GM10266 (cell line): ENCODE measurements around the gene PNPLA7.
A peak's percentile ranks its signal among the peaks of the same experiment; 100 is the strongest.

Experiments
- DNase-seq: peaks from one replicate; pipeline ENCODE4 v3.0.0; 2012; ENCODE audit errors: extremely low spot score
- TF ChIP-seq, protein P1 (sequence below): IDR thresholded peaks from 2 replicates; pipeline ENCODE4 v1.5.1; 2012; ENCODE audit warnings: mild to moderate bottlenecking, low read depth; ENCODE audit not compliant: control insufficient read depth, insufficient read depth; ENCODE audit errors: missing control alignments

The PNPLA7 gene

DNA sequence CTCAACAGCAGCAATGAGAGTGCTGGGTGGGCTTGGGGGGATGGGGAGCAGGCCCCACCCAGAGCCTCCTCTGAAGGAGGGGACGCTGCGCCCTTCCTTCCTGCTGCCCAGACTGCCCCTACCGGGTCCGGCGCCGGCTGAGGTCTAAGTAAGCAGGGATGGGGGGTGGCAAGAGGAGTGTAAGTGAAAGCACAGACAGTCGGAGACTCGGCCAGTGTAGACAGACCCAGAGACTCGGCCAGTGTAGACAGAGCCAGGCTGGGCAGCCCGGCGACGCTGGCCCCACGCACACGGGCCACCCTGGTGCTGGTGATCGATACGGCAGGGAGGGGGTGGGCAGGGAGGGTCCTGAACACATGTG lies 101.6 kb downstream of the PNPLA7 start:
- TF ChIP-seq, protein P1, sequence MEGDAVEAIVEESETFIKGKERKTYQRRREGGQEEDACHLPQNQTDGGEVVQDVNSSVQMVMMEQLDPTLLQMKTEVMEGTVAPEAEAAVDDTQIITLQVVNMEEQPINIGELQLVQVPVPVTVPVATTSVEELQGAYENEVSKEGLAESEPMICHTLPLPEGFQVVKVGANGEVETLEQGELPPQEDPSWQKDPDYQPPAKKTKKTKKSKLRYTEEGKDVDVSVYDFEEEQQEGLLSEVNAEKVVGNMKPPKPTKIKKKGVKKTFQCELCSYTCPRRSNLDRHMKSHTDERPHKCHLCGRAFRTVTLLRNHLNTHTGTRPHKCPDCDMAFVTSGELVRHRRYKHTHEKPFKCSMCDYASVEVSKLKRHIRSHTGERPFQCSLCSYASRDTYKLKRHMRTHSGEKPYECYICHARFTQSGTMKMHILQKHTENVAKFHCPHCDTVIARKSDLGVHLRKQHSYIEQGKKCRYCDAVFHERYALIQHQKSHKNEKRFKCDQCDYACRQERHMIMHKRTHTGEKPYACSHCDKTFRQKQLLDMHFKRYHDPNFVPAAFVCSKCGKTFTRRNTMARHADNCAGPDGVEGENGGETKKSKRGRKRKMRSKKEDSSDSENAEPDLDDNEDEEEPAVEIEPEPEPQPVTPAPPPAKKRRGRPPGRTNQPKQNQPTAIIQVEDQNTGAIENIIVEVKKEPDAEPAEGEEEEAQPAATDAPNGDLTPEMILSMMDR = no peak
- DNase-seq = no peak

DNA sequence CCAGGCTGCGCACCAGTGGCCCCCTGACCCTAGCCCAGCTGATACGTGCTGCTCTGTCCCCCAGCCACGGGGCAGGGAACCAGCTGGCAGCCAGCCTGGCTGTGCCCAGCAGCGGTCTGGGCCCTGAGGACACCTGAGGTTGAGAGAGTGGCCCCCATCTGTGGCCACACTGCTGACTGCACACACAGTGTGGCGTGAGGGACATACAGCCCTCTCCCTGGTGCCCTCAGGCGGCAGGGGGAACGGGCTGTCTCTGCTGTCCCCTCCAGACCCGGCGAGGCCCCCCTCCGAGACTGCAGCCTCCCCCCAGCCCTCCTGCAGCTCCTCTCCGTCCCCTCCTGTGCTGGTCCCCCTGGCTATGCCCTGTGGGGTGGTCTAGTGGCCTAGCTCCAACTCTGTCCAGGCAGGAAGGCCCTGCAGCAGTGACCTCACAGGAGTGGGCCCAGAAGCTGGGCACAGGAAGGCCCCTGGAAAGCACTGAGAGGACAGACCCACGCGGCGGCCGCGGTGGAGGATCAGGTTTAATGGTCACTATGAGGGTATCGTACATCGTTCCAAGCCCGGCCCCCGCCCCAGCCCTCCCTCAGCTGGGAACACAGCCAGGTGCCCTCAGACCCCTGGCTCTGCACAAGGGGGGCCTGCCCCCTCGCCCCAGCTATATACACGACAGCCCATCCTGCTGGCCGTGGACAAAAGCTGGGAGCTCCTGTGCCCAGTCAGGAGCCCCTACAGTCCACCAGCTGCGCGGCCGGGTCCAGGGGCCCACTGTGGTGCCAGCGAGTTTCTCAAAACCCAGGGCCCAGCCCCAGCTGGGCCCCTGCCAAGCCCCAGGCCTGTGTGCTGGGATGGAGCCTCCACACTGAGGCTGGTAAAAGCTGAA lies 102.2 kb downstream of the PNPLA7 start:
- no peak for DNase-seq
- TF ChIP-seq, protein P1 = no peak

DNA sequence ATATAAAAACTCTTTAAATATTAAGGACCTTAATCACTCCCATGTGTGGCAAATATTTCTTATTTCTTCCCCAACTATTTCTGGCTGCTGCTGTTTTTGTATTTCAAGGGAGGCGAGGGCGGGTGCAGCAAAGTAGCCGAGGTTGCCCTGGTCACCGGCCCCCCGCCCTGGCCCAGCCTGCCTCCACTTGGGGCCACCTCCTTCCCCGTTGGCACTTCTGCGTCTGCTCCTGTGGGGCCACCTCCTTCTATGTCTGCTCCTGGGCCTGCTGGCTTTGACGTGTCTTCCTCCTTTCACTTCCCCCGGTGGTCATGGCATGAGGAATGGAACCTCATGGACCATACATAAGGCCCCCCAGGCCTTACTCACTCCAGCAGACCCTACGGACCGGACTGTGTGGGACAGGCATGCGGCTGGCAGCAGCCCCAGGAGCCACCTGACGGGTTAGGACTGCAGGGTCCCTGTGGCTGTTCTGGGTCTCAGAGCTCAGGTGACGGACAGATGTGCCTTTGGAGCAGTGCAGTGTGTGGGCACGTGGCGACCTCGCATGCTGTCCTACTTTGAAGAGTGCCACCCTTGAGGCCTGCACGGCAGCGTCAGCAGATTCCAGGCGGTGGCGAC lies 103.2 kb downstream of the PNPLA7 start:
- no peak for DNase-seq

DNA sequence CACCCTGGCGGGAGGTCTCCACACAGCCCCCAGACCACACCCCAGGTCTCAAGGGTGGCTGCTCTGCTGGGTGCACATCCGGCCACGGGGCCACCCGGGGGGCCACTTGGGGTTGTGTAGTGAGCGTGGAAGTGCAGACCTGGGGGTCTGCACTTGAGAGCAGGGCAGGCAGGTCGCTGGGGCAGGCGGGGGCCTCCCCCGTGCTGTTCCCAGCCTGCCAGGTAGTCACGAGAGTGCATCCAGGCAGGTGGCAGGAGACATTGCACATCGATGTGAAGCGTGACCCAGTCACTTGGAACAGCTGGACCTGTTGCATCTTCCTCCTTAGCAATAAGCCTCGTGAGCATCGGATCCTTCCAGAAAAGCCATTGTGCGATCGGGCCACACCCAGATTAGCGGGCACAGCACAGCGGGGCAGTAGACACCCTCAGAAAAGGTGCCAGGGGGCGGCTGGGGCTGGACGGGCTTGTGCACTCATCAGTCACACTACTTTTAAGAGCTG lies 104.2 kb downstream of the PNPLA7 start:
- no peak for DNase-seq

More for the DNA sequence above, 103.2 kb downstream of the PNPLA7 start:
- TF ChIP-seq, protein P1 = no peak

DNA sequence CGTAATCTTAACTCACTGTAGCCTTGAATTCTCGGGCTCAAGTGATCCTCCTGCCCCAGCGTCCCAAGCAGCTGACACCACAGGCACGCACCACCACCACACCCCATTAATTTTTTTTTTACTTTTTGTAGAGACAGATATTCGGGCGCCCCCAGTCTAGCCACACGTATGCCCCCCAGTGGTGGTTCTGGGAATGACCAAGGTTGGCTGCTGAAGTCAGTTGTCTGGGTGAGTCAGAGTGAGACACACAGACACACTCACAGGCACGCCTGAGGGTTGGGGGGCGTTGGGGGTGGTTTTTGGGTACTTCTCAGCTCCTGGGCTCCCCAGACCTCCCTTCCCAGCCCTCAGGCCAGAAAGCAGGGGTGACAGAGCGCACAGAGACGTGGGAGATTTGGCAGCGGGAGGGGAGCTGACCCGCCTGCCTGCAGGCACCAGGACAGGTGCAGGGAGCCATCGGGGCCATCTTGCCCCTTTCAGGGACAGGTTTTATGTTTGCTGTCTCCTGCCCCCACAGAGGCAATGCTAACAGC lies 104.9 kb downstream of the PNPLA7 start:
- DNase-seq = peak; percentile 90
- TF ChIP-seq, protein P1 = peak; percentile 84

More for the DNA sequence above, 104.2 kb downstream of the PNPLA7 start:
- TF ChIP-seq, protein P1 = no peak

DNA sequence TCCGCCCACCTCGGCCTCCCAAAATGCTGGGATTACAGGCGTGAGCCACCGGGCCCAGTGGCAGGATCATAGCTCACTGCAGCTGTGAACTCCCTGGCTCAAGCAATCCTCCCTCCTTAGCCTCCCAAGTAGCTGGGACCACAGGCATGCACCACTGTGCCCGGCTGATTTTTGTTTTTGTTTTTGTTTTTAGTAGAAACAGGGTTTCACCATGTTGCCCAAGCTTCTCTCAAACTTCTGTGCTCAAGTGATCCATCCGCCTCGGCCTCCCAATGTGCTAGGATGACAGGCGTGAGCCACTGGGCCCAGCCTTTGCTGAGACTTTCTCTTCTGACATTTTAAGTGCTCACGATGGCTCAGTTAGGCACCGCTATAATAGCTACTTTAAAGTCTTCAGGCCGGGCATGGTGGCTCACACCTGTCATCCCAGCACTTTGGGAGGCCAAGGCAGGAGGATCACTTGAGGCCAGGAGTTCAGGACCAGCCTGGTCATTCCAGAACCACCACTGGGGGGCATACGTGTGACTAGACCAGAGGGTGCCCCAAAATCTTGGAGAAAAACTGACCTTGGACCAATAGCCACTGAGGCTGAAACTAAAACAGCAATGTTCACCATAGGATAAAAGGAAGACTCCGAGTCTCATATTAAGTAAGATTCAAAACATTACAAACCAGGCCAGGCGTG lies 106.0 kb downstream of the PNPLA7 start:
- TF ChIP-seq, protein P1 = no peak
- DNase-seq = no peak
